ENCODE measurements around the gene NAA35. TPM values are rescaled to one million over a fixed set of nuclear protein-coding genes. Genes with fewer than 3 reads are reported as not detected.

NAA35 gene
- total and polyA plus RNA-seq, 2 of the 8 experiments (the other 6 are each of a cell fraction or from before 2014, with no cell fraction given) = 12.9 to 35.2 TPM

DNA sequence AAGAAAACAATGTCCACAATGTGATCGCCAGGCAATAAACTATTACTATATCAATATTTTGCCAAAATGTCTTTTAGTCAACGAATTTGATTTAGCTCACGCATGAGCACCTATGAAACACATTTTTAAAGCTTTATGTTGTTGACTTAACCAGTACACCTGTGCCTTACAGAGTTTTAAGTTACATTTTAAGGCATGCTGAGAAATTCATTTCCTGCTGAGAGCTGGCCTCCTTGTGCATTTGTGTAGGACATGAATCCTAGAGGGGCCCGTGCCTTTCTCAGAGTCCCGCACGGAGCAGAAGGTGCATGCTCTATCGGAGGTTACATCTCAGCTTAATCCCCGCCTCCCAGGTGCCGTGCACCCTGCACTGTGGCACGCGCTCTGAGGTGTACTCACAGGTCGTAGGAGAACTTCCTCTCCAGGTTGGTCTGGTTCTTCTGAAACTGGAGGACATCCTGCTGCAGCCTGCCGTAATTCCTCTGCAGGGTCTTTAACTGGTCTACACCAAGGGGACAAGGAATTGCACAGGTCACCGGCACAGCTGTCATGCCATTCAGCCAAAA, 105.2 kb downstream of the NAA35 start:
- CTCF ChIA-PET (ENCODE audit: partially characterized antibody) = interaction anchor here (0.5 to 2.6 kb wide), 16 partner anchors 8 to 229 kb away, joined by 3 to 10 read pairs (median 4); no protein-coding TSS in a partner anchor
- DNase-seq (ENCODE audit: low read depth in 1 of 2, low spot score in 2 of 2) (no peak), FAIRE-seq (no peak)
- no peaks in the 10 kb centered on the region for H3K4me1 ChIP-seq (replicated peaks in 1 of 4; ENCODE audit: control insufficient read depth in 3 of 4, insufficient read depth in 4 of 4, low read length in 3 of 4)
- H3K14ac ChIP-seq (ENCODE audit: insufficient read length) = no peak overlapping the region
- H3K27ac ChIP-seq (ENCODE audit: low read depth, low read length) = no peak overlapping the region
- no peaks in the 10 kb centered on the region for H3K9me3 ChIP-seq (ENCODE audit: insufficient read depth in 2 of 2, low read depth in 1 of 2, low read length in 1 of 2)
- H4K91ac ChIP-seq (replicated peaks; ENCODE audit: insufficient read length, low read length) = no peak overlapping the region
- no peak overlapping the region for H2BK15ac ChIP-seq (ENCODE audit: low read length)
- no peak overlapping the region for H2BK120ac ChIP-seq (replicated peaks; ENCODE audit: low read depth, low read length)
- WGBS, 2 experiments (ENCODE audit: extremely low coverage in 1 of 2, insufficient coverage in 1 of 2, insufficient read length in 1 of 2, insufficient replicate concordance in 2 of 2, low coverage in 1 of 2, low lambda C conversion rate in 2 of 2, missing lambda C conversion rate in 1 of 2) = 89% methylated on average over 14 of the region's 14 CpGs; no CpG with 5 or more reads in 1 of the 2 experiments
- no peak overlapping the region for H3K4ac ChIP-seq (replicated peaks; ENCODE audit: insufficient read length, low read depth, low read length)
- no peak overlapping the region for H3K56ac ChIP-seq (replicated peaks; ENCODE audit: insufficient read length, low read depth, low read length)
- H3K23me2 ChIP-seq (ENCODE audit: low read depth, low read length) = no peaks in the 10 kb centered on the region
- peak overlapping the region; percentile 72; the same call in 1 of the 2 replicates for H4K8ac ChIP-seq (ENCODE audit: extremely low read depth, insufficient read depth, low read length)
- H2AFZ ChIP-seq (ENCODE audit: low read length) = no peak overlapping the region
- POLR2A ChIA-PET (ENCODE audit: partially characterized antibody) = interaction anchor here (0.6 to 1.3 kb wide), 2 partner anchors 61 to 177 kb away, joined by 3 read pairs; no protein-coding TSS in a partner anchor
- H2BK20ac ChIP-seq (ENCODE audit: low read length) = no peak overlapping the region
- H3K79me1 ChIP-seq (ENCODE audit: low read depth, low read length) = no peaks in the 10 kb centered on the region; the same call in 1 of the 2 replicates
- H3K36me3 ChIP-seq (ENCODE audit: control insufficient read depth in 2 of 4, insufficient read depth in 4 of 4, low read length in 3 of 4) = no peaks in the 10 kb centered on the region
- no peak overlapping the region for H3K18ac ChIP-seq (ENCODE audit: extremely low read depth, low read length)
- H3K79me2 ChIP-seq (ENCODE audit: control insufficient read depth in 1 of 2, insufficient read depth in 2 of 2, low read length in 2 of 2) = no peaks in the 10 kb centered on the region
- H4K5ac ChIP-seq (ENCODE audit: insufficient read length, low read depth, low read length) = no peak overlapping the region
- H2AK5ac ChIP-seq (ENCODE audit: low read depth, low read length) = no peak overlapping the region
- H3K4me3 ChIP-seq (ENCODE audit: extremely low read depth in 1 of 4, insufficient read depth in 2 of 4, low read depth in 3 of 4, low read length in 4 of 4) = no peak overlapping the region
- no peaks in the 10 kb centered on the region for H4K20me1 ChIP-seq (replicated peaks in 1 of 2; ENCODE audit: control insufficient read depth in 1 of 2, insufficient read depth in 2 of 2, low read length in 2 of 2)
- H3K9ac ChIP-seq (replicated peaks in 1 of 4; ENCODE audit: extremely low read depth in 1 of 4, low read depth in 3 of 4, low read length in 3 of 4) = no peak overlapping the region
- H3K23ac ChIP-seq (ENCODE audit: insufficient read length) = no peak overlapping the region
- no peaks in the 10 kb centered on the region for H3K27me3 ChIP-seq (replicated peaks in 1 of 4; ENCODE audit: control insufficient read depth in 3 of 4, extremely low read depth in 1 of 4, insufficient read depth in 3 of 4, low read length in 3 of 4)
- no peak overlapping the region for H2BK5ac ChIP-seq (ENCODE audit: low read depth, low read length)
- H2BK12ac ChIP-seq (ENCODE audit: low read depth, low read length) = no peak overlapping the region
- no peak overlapping the region for H3K4me2 ChIP-seq (ENCODE audit: insufficient read depth in 1 of 2, low read depth in 2 of 2, low read length in 2 of 2)
- TF ChIP-seq RNF2 (IDR thresholded peaks at IDR 0.05; ENCODE audit: borderline replicate concordance, low read depth, low read length, missing control alignments, poor library complexity, severe bottlenecking) (no peak), HDAC6 (IDR thresholded peaks at IDR 0.05; ENCODE audit: low read depth, low read length) (no peak), SUZ12 (IDR thresholded peaks at IDR 0.05; ENCODE audit: low read length) (no peak), CBX8 (IDR thresholded peaks at IDR 0.05; ENCODE audit: borderline replicate concordance, low read depth, low read length) (no peak), NRF1 (IDR thresholded peaks at IDR 0.05; ENCODE audit: low read depth, low read length) (no peak), MAX (IDR thresholded peaks at IDR 0.05) (no peak), JUND (IDR thresholded peaks at IDR 0.05; ENCODE audit: low read length) (no peak), SAP30 (IDR thresholded peaks at IDR 0.05; ENCODE audit: insufficient read depth, insufficient replicate concordance, low read length) (no peak), BRCA1 (IDR thresholded peaks at IDR 0.05; ENCODE audit: low read depth, low read length) (no peak)
- TF ChIP-seq, protein P1, sequence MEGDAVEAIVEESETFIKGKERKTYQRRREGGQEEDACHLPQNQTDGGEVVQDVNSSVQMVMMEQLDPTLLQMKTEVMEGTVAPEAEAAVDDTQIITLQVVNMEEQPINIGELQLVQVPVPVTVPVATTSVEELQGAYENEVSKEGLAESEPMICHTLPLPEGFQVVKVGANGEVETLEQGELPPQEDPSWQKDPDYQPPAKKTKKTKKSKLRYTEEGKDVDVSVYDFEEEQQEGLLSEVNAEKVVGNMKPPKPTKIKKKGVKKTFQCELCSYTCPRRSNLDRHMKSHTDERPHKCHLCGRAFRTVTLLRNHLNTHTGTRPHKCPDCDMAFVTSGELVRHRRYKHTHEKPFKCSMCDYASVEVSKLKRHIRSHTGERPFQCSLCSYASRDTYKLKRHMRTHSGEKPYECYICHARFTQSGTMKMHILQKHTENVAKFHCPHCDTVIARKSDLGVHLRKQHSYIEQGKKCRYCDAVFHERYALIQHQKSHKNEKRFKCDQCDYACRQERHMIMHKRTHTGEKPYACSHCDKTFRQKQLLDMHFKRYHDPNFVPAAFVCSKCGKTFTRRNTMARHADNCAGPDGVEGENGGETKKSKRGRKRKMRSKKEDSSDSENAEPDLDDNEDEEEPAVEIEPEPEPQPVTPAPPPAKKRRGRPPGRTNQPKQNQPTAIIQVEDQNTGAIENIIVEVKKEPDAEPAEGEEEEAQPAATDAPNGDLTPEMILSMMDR (IDR thresholded peaks at IDR 0.05; ENCODE audit: control extremely low read depth in 1 of 3, insufficient read depth in 1 of 3, low read depth in 1 of 3, low read length in 3 of 3) = no peak
